HG03066 (cell line): ENCODE data around the gene VEZT.
"Not testable (repeated sequence)": the region's sequence is repeated elsewhere in the genome, so short reads cannot be mapped to it uniquely, and the experiment has no call there.

Experiments
- ATAC-seq: cut with Tn5 transposase; IDR thresholded peaks from one replicate; pipeline ENCODE4 v1.9.1; 2021; ENCODE audit warnings: low read depth; ENCODE audit not compliant: unreplicated experiment

Gene VEZT

GRCh38 chr12:95253386-95253785 lies 35.8 kb downstream of the VEZT start:
- no peak for ATAC-seq

- no peak for ATAC-seq
Observed at GRCh38 chr12:95257541-95257940, 39.9 kb downstream of the VEZT start.

GRCh38 chr12:95258151-95258550 lies 40.5 kb downstream of the VEZT start:
- no peak for ATAC-seq

- no peak for ATAC-seq
Observed at GRCh38 chr12:95258803-95259202, 41.2 kb downstream of the VEZT start.

GRCh38 chr12:95259368-95259767 lies 41.8 kb downstream of the VEZT start:
- no peak for ATAC-seq

GRCh38 chr12:95261109-95261508 lies 43.5 kb downstream of the VEZT start:
- no peak for ATAC-seq

- no peak for ATAC-seq
Observed at GRCh38 chr12:95262808-95263207, 45.2 kb downstream of the VEZT start.

- no peak for ATAC-seq
Observed at GRCh38 chr12:95265765-95266164, 48.2 kb downstream of the VEZT start.

- ATAC-seq = no peak
Observed at GRCh38 chr12:95266254-95266653, 48.6 kb downstream of the VEZT start.

- ATAC-seq = no peak
Observed at GRCh38 chr12:95269892-95270291, 52.3 kb downstream of the VEZT start.

GRCh38 chr12:95271465-95271864 lies 53.9 kb downstream of the VEZT start:
- no peak for ATAC-seq

GRCh38 chr12:95277139-95277538 lies 59.5 kb downstream of the VEZT start:
- no peak for ATAC-seq

GRCh38 chr12:95279856-95280255 lies 62.2 kb downstream of the VEZT start:
- ATAC-seq = no peak

- no peak for ATAC-seq
Observed at GRCh38 chr12:95282266-95282665, 64.7 kb downstream of the VEZT start.

- ATAC-seq = no peak
Observed at GRCh38 chr12:95283371-95283770, 65.8 kb downstream of the VEZT start.

GRCh38 chr12:95286713-95287112 lies 69.1 kb downstream of the VEZT start:
- no peak for ATAC-seq

- no peak for ATAC-seq
Observed at GRCh38 chr12:95291501-95291900, 73.9 kb downstream of the VEZT start.

GRCh38 chr12:95298916-95299315 lies 81.3 kb downstream of the VEZT start:
- no peak for ATAC-seq

- ATAC-seq = no peak
Observed at GRCh38 chr12:95300286-95300685, 82.7 kb downstream of the VEZT start.

GRCh38 chr12:95303476-95303875 lies 85.9 kb downstream of the VEZT start:
- ATAC-seq = no peak

- no peak for ATAC-seq
Observed at GRCh38 chr12:95304673-95305198, 87.1 kb downstream of the VEZT start.

GRCh38 chr12:95312656-95313055 lies 95.0 kb downstream of the VEZT start:
- ATAC-seq = no peak

- not testable (repeated sequence) for ATAC-seq
Observed at GRCh38 chr12:95314756-95315155, 97.1 kb downstream of the VEZT start.
